Muscle layer of duodenum (tissue), 2 donors: ENCODE data around the gene SPNS2.
A peak's percentile ranks its signal among the peaks of the same experiment; 100 is the strongest.

Experiments
- H3K27ac ChIP-seq: one replicate; pipeline ENCODE4 v1.7.0; 2013; ENCODE audit warnings: mild to moderate bottlenecking, low read length
- H3K27me3 ChIP-seq: one replicate; pipeline ENCODE4 v1.7.0; 2013; ENCODE audit warnings: low read depth, mild to moderate bottlenecking, control low read depth, low read length
- H3K36me3 ChIP-seq, 2 donors: one replicate each; pipeline ENCODE4 v1.7.0; 2013; ENCODE audit warnings: low read length in 2 of 2, control low read depth in 1 of 2, mild to moderate bottlenecking in 1 of 2; ENCODE audit not compliant: insufficient read depth in 2 of 2, control insufficient read depth in 1 of 2
- H3K4me1 ChIP-seq, 2 donors: one replicate each; pipeline ENCODE4 v1.7.0; 2013; ENCODE audit warnings: low read length in 2 of 2, mild to moderate bottlenecking in 2 of 2, control low read depth in 1 of 2, moderate library complexity in 1 of 2; ENCODE audit not compliant: insufficient read depth in 2 of 2, control insufficient read depth in 1 of 2
- H3K4me3 ChIP-seq, 2 donors: one replicate each; pipeline ENCODE4 v1.7.0; 2013; ENCODE audit warnings: low read length in 2 of 2, low read depth in 1 of 2, mild to moderate bottlenecking in 1 of 2
- H3K9me3 ChIP-seq, 2 donors: one replicate each; pipeline ENCODE4 v1.7.0; 2013; ENCODE audit warnings: low read length in 2 of 2, control low read depth in 1 of 2, mild to moderate bottlenecking in 1 of 2; ENCODE audit not compliant: control insufficient read depth in 1 of 2
- donor health status: healthy.

SPNS2 gene

GRCh38 chr17:4507361-4508111, 8.9 kb downstream of the SPNS2 start:
- H3K36me3 ChIP-seq: no peaks in the 10 kb centered on the region
- no peaks in the 10 kb centered on the region for H3K9me3 ChIP-seq
- peaks cover 5% of the 10 kb centered on the region for H3K27me3 ChIP-seq
- H3K4me3 ChIP-seq: no peak overlapping the region
- no peak overlapping the region for H3K27ac ChIP-seq
- peaks cover 0 to 10% of the 10 kb centered on the region in 2 donors for H3K4me1 ChIP-seq

- H3K36me3 ChIP-seq: no peaks in the 10 kb centered on the region
- H3K4me1 ChIP-seq: peaks cover 0 to 10% of the 10 kb centered on the region in 2 donors
- H3K9me3 ChIP-seq: no peaks in the 10 kb centered on the region
- H3K27me3 ChIP-seq: peaks cover 2% of the 10 kb centered on the region
- H3K27ac ChIP-seq: no peak overlapping the region
- H3K4me3 ChIP-seq: no peak overlapping the region
Measured at GRCh38 chr17:4508207-4508606, 9.5 kb downstream of the SPNS2 start.

GRCh38 chr17:4509401-4509800, 10.7 kb downstream of the SPNS2 start:
- Histone ChIP-seq H3K9me3 (no peaks in the 10 kb centered on the region), H3K27me3 (no peaks in the 10 kb centered on the region), H3K4me1 (peaks cover 0 to 10% of the 10 kb centered on the region in 2 donors), H3K27ac (peak overlapping the region; percentile 14), H3K36me3 (no peaks in the 10 kb centered on the region), H3K4me3 (no peak overlapping the region)

- Histone ChIP-seq H3K4me1 (peaks cover 0 to 10% of the 10 kb centered on the region in 2 donors), H3K27ac (peak overlapping the region; percentile 14), H3K9me3 (no peaks in the 10 kb centered on the region), H3K4me3 (no peak overlapping the region), H3K36me3 (no peaks in the 10 kb centered on the region), H3K27me3 (no peaks in the 10 kb centered on the region)
Measured at GRCh38 chr17:4509923-4510617, 11.4 kb downstream of the SPNS2 start.

- no peaks in the 10 kb centered on the region for H3K27me3 ChIP-seq
- H3K4me3 ChIP-seq: no peak overlapping the region
- no peaks in the 10 kb centered on the region for H3K9me3 ChIP-seq
- H3K4me1 ChIP-seq: peaks cover 0 to 10% of the 10 kb centered on the region in 2 donors
- no peak overlapping the region for H3K27ac ChIP-seq
- no peaks in the 10 kb centered on the region for H3K36me3 ChIP-seq
Measured at GRCh38 chr17:4510618-4510941, 11.9 kb downstream of the SPNS2 start.

- Histone ChIP-seq H3K4me1 (peaks cover 0 to 7% of the 10 kb centered on the region in 2 donors), H3K27me3 (no peaks in the 10 kb centered on the region)
Measured at GRCh38 chr17:4511199-4511932, 12.7 kb downstream of the SPNS2 start.

GRCh38 chr17:4512156-4513112, 13.8 kb downstream of the SPNS2 start:
- H3K4me3 ChIP-seq: no peak overlapping the region
- H3K4me1 ChIP-seq: no peaks in the 10 kb centered on the region
- H3K27ac ChIP-seq: no peak overlapping the region
- H3K9me3 ChIP-seq: no peaks in the 10 kb centered on the region
- H3K27me3 ChIP-seq: no peaks in the 10 kb centered on the region
- H3K36me3 ChIP-seq: no peaks in the 10 kb centered on the region

More at GRCh38 chr17:4511199-4511932, 12.7 kb downstream of the SPNS2 start:
- Histone ChIP-seq H3K9me3 (no peaks in the 10 kb centered on the region), H3K27ac (no peak overlapping the region), H3K36me3 (no peaks in the 10 kb centered on the region), H3K4me3 (no peak overlapping the region)

GRCh38 chr17:4513113-4514032, 14.7 kb downstream of the SPNS2 start:
- no peak overlapping the region for H3K27ac ChIP-seq
- H3K9me3 ChIP-seq: no peaks in the 10 kb centered on the region
- H3K4me1 ChIP-seq: no peaks in the 10 kb centered on the region
- no peak overlapping the region for H3K4me3 ChIP-seq
- H3K36me3 ChIP-seq: no peaks in the 10 kb centered on the region
- H3K27me3 ChIP-seq: no peaks in the 10 kb centered on the region

GRCh38 chr17:4514206-4514605, 15.5 kb downstream of the SPNS2 start:
- H3K4me1 ChIP-seq: no peaks in the 10 kb centered on the region

GRCh38 chr17:4514779-4515178, 16.1 kb downstream of the SPNS2 start:
- H3K27ac ChIP-seq: no peak overlapping the region
- H3K4me1 ChIP-seq: peaks cover 0 to 1% of the 10 kb centered on the region in 2 donors
- no peaks in the 10 kb centered on the region for H3K27me3 ChIP-seq
- no peak overlapping the region for H3K4me3 ChIP-seq
- no peaks in the 10 kb centered on the region for H3K9me3 ChIP-seq
- H3K36me3 ChIP-seq: no peaks in the 10 kb centered on the region

More at GRCh38 chr17:4514206-4514605, 15.5 kb downstream of the SPNS2 start:
- H3K9me3 ChIP-seq: no peaks in the 10 kb centered on the region
- no peak overlapping the region for H3K27ac ChIP-seq
- H3K36me3 ChIP-seq: no peaks in the 10 kb centered on the region
- no peak overlapping the region for H3K4me3 ChIP-seq
- no peaks in the 10 kb centered on the region for H3K27me3 ChIP-seq
